H1 (cell line): ENCODE measurements around the gene PSMC4. TPM values are rescaled to one million over a fixed set of nuclear protein-coding genes. Genes with fewer than 3 reads are reported as not detected.

ENCODE experiments used
- CTCF ChIA-PET: fragments of 300-600 bp; sonication (Branson Sonifier 250); formaldehyde crosslinking; loops from one replicate; lab custom pipeline; 2021; ENCODE audit not compliant: partially characterized antibody; lab: Charles Lee
- POLR2A ChIA-PET: fragments of 300-600 bp; sonication (Branson Sonifier 250); formaldehyde crosslinking; loops from one replicate; lab custom pipeline; 2021; ENCODE audit warnings: inconsistent platforms; ENCODE audit not compliant: partially characterized antibody; lab: Charles Lee
- DNase-seq, 2 experiments: peaks; one replicate each; pipeline versions ENCODE4 v3.0.0 to v3.0.0-alpha.2; 2010 to 2022; ENCODE audit warnings: low spot score in 2 of 2, low read depth in 1 of 2, mixed read lengths in 1 of 2
- FAIRE-seq: peaks from 2 replicates; lab custom pipeline; 2011; peaks lifted over from hg19 to GRCh38; lab: Jason Lieb, UNC
- H2AFZ ChIP-seq: 2 replicates; pipeline ENCODE4 v1.8.1; 2012; ENCODE audit warnings: low read length, inconsistent platforms
- H2AK5ac ChIP-seq: 2 replicates; pipeline ENCODE4 v1.6.1; 2013; ENCODE audit warnings: low read depth, low read length
- H2BK120ac ChIP-seq: replicated peaks from 2 replicates; pipeline ENCODE3; 2013; ENCODE audit warnings: low read depth, low read length, inconsistent platforms
- H2BK12ac ChIP-seq: 2 replicates; pipeline ENCODE4 v1.6.1; 2013; ENCODE audit warnings: low read depth, low read length
- H2BK15ac ChIP-seq: 2 replicates; pipeline ENCODE4 v1.6.1; 2013; ENCODE audit warnings: low read length
- H2BK20ac ChIP-seq: 2 replicates; pipeline ENCODE4 v1.6.1; 2013; ENCODE audit warnings: low read length
- H2BK5ac ChIP-seq: 2 replicates; pipeline ENCODE4 v1.6.1; 2013; ENCODE audit warnings: low read depth, low read length
- H3K14ac ChIP-seq: 2 replicates; pipeline ENCODE4 v1.6.1; 2013; ENCODE audit warnings: inconsistent platforms; ENCODE audit not compliant: insufficient read length
- H3K18ac ChIP-seq: 2 replicates; pipeline ENCODE4 v1.6.1; 2013; ENCODE audit warnings: low read length; ENCODE audit errors: extremely low read depth
- H3K23ac ChIP-seq: 2 replicates; pipeline ENCODE4 v1.6.1; 2013; ENCODE audit warnings: inconsistent platforms; ENCODE audit not compliant: insufficient read length
- H3K23me2 ChIP-seq: 2 replicates; pipeline ENCODE4 v1.6.1; 2013; ENCODE audit warnings: low read depth, low read length
- H3K27ac ChIP-seq: 2 replicates; pipeline ENCODE4 v1.6.1; 2011; ENCODE audit warnings: low read depth, low read length, inconsistent platforms
- H3K27me3 ChIP-seq, 4 experiments: replicated peaks in 1 of 4; 1 replicate in 1 of 4; 2 replicates in 3 of 4; pipeline versions ENCODE4 v1.6.1 to v1.8.1; 2011 to 2013; ENCODE audit warnings: low read length in 3 of 4, mild to moderate bottlenecking in 3 of 4, inconsistent platforms in 2 of 4, mixed read lengths in 2 of 4, moderate library complexity in 1 of 4; ENCODE audit not compliant: control insufficient read depth in 3 of 4, insufficient read depth in 3 of 4; ENCODE audit errors: extremely low read depth in 1 of 4
- H3K36me3 ChIP-seq, 4 experiments: 2 replicates each; pipeline versions ENCODE4 v1.6.1 to v1.8.1; 2011 to 2013; ENCODE audit warnings: mild to moderate bottlenecking in 4 of 4, low read length in 3 of 4, moderate library complexity in 2 of 4, control low read depth in 1 of 4, inconsistent platforms in 1 of 4; ENCODE audit not compliant: insufficient read depth in 4 of 4, control insufficient read depth in 2 of 4
- H3K4ac ChIP-seq: replicated peaks from 2 replicates; pipeline ENCODE3; 2013; ENCODE audit warnings: low read length, low read depth, mixed read lengths, inconsistent platforms; ENCODE audit not compliant: insufficient read length
- H3K4me1 ChIP-seq, 4 experiments: replicated peaks in 1 of 4; 1 replicate in 1 of 4; 2 replicates in 3 of 4; pipeline versions ENCODE4 v1.6.1 to v1.8.1; 2011 to 2013; ENCODE audit warnings: low read length in 3 of 4, inconsistent platforms in 2 of 4, mixed read lengths in 1 of 4; ENCODE audit not compliant: insufficient read depth in 4 of 4, control insufficient read depth in 3 of 4
- H3K4me2 ChIP-seq, 2 experiments: 2 replicates each; pipeline versions ENCODE4 v1.6.1 to v1.8.1; 2011 to 2013; ENCODE audit warnings: low read depth in 2 of 2, low read length in 2 of 2, control low read depth in 1 of 2, inconsistent platforms in 1 of 2, mild to moderate bottlenecking in 1 of 2; ENCODE audit not compliant: insufficient read depth in 1 of 2
- H3K4me3 ChIP-seq, 4 experiments: fragments of 200-600, 300-600 bp in 1 of 4; sonication (generic), shearing (Covaris generic), sonication (Bioruptor Twin) in 1 of 4; 2 replicates each; pipeline versions ENCODE4 v1.5.1 to v1.8.1; 2011 to 2016; ENCODE audit warnings: low read length in 4 of 4, low read depth in 3 of 4, control low read depth in 2 of 4, inconsistent platforms in 2 of 4, mild to moderate bottlenecking in 2 of 4, mixed read lengths in 1 of 4, moderate library complexity in 1 of 4; ENCODE audit not compliant: insufficient read depth in 2 of 4; ENCODE audit errors: extremely low read depth in 1 of 4
- H3K56ac ChIP-seq: replicated peaks from 2 replicates; pipeline ENCODE3; 2013; ENCODE audit warnings: low read depth, mild to moderate bottlenecking, mixed read lengths, low read length, inconsistent platforms; ENCODE audit not compliant: insufficient read length
- H3K79me1 ChIP-seq: 2 replicates; pipeline ENCODE4 v1.6.1; 2013; ENCODE audit warnings: low read depth, low read length, control low read depth
- H3K79me2 ChIP-seq, 2 experiments: 2 replicates each; pipeline versions ENCODE4 v1.6.1 to v1.8.1; 2012 to 2013; ENCODE audit warnings: low read length in 2 of 2, mild to moderate bottlenecking in 2 of 2, inconsistent platforms in 1 of 2; ENCODE audit not compliant: insufficient read depth in 2 of 2, control insufficient read depth in 1 of 2
- H3K9ac ChIP-seq, 4 experiments: replicated peaks in 1 of 4; 1 replicate in 1 of 4; 2 replicates in 3 of 4; pipeline versions ENCODE4 v1.6.1 to v1.8.1; 2011 to 2013; ENCODE audit warnings: low read depth in 3 of 4, low read length in 3 of 4, control low read depth in 2 of 4, mild to moderate bottlenecking in 2 of 4, moderate library complexity in 2 of 4, inconsistent platforms in 1 of 4; ENCODE audit errors: extremely low read depth in 1 of 4
- H3K9me3 ChIP-seq, 2 experiments: 2 replicates each; pipeline versions ENCODE4 v1.6.1 to v1.8.1; 2012 to 2013; ENCODE audit warnings: mild to moderate bottlenecking in 2 of 2, moderate library complexity in 2 of 2, control low read depth in 1 of 2, inconsistent platforms in 1 of 2, low read depth in 1 of 2, low read length in 1 of 2, mixed read lengths in 1 of 2; ENCODE audit not compliant: insufficient read depth in 2 of 2
- H4K20me1 ChIP-seq, 2 experiments: replicated peaks in 1 of 2; 2 replicates each; pipeline versions ENCODE3 to v1.8.1; 2011 to 2013; ENCODE audit warnings: inconsistent platforms in 2 of 2, low read length in 2 of 2, mild to moderate bottlenecking in 1 of 2; ENCODE audit not compliant: insufficient read depth in 2 of 2, control insufficient read depth in 1 of 2
- H4K5ac ChIP-seq: 2 replicates; pipeline ENCODE4 v1.6.1; 2013; ENCODE audit warnings: low read length, low read depth, mixed read lengths, inconsistent platforms; ENCODE audit not compliant: insufficient read length
- H4K8ac ChIP-seq: 2 replicates; pipeline ENCODE4 v1.8.0; 2013; ENCODE audit warnings: mild to moderate bottlenecking, moderate library complexity, low read length, inconsistent platforms; ENCODE audit not compliant: insufficient read depth; ENCODE audit errors: extremely low read depth
- H4K91ac ChIP-seq: replicated peaks from 2 replicates; pipeline ENCODE3; 2013; ENCODE audit warnings: low read length, mixed read lengths, inconsistent platforms; ENCODE audit not compliant: insufficient read length
- ATF3 ChIP-seq: IDR thresholded peaks from 2 replicates; pipeline ENCODE4 v1.6.1; 2011; ENCODE audit warnings: low read depth, mild to moderate bottlenecking, low read length; ENCODE audit not compliant: insufficient read depth
- BRCA1 ChIP-seq: IDR thresholded peaks from 2 replicates; pipeline ENCODE4 v1.6.1; 2012; ENCODE audit warnings: low read depth, low read length, improper control_type of control experiment
- CTCF ChIP-seq, 3 experiments: IDR thresholded peaks; 1 replicate in 2 of 3; 2 replicates in 1 of 3; pipeline versions ENCODE4 v1.5.1 to v1.6.1; 2011; ENCODE audit warnings: low read length in 3 of 3, mild to moderate bottlenecking in 3 of 3, inconsistent platforms in 2 of 3, low read depth in 1 of 3, moderate library complexity in 1 of 3; ENCODE audit not compliant: insufficient read depth in 1 of 3; ENCODE audit errors: control extremely low read depth in 1 of 3
- EGR1 ChIP-seq: IDR thresholded peaks from 2 replicates; pipeline ENCODE4 v1.6.1; 2011; ENCODE audit warnings: low read depth, low read length, borderline replicate concordance
- JUN ChIP-seq: IDR thresholded peaks from 2 replicates; pipeline ENCODE4 v1.6.1; 2011; ENCODE audit warnings: low read depth, mild to moderate bottlenecking, improper control_type of control experiment, low read length
- PHF8 ChIP-seq: fragments of 200-600 bp; sonication (generic); conservative IDR thresholded peaks from 2 replicates; pipeline ENCODE4 v1.7.1; 2012; ENCODE audit warnings: low read depth, mild to moderate bottlenecking, inconsistent platforms, low read length, moderate library complexity
- POLR2A ChIP-seq, 2 experiments: IDR thresholded peaks; 1 replicate in 1 of 2; 2 replicates in 1 of 2; pipeline ENCODE4 v1.6.1; 2011; ENCODE audit warnings: low read depth in 2 of 2, low read length in 2 of 2, mild to moderate bottlenecking in 2 of 2; ENCODE audit errors: control extremely low read depth in 1 of 2
- POU5F1 ChIP-seq: IDR thresholded peaks from 2 replicates; pipeline ENCODE4 v1.6.1; 2011; ENCODE audit warnings: low read depth, mild to moderate bottlenecking, low read length, moderate library complexity
- RBBP5 ChIP-seq: IDR thresholded peaks from 2 replicates; pipeline ENCODE4 v1.7.1; 2012; ENCODE audit warnings: low read depth, mild to moderate bottlenecking, inconsistent platforms, low read length, moderate library complexity, borderline replicate concordance
- RXRA ChIP-seq: IDR thresholded peaks from 2 replicates; pipeline ENCODE4 v1.6.1; 2011; ENCODE audit warnings: low read depth, mild to moderate bottlenecking, low read length, moderate library complexity; ENCODE audit not compliant: insufficient read depth
- SIX5 ChIP-seq: IDR thresholded peaks from 2 replicates; pipeline ENCODE4 v1.6.1; 2011; ENCODE audit warnings: mild to moderate bottlenecking, low read depth, low read length
- TCF12 ChIP-seq: IDR thresholded peaks from 2 replicates; pipeline ENCODE4 v1.6.1; 2011; ENCODE audit warnings: low read depth, mild to moderate bottlenecking, low read length
- WGBS, 2 experiments: shearing (Covaris generic) in 1 of 2; methylation state at CpG; one replicate each; pipeline versions ENCODE4 v1.1.6 to v1.1.7; 2013 to 2015; ENCODE audit warnings: low lambda C conversion rate in 2 of 2, mixed read lengths in 2 of 2, inconsistent platforms in 1 of 2, low coverage in 1 of 2, missing lambda C conversion rate in 1 of 2; ENCODE audit not compliant: insufficient replicate concordance in 2 of 2, insufficient coverage in 1 of 2, insufficient read length in 1 of 2; ENCODE audit errors: extremely low coverage in 1 of 2, missing lambda C conversion rate in 1 of 2; 5-methylcytosine and 5-hydroxymethylcytosine counted together
- polyA plus RNA-seq, 7 experiments: library from polyadenylated mRNA; depleted of rRNA in 3 of 7; stranded (reverse) in 5 of 7; unstranded in 2 of 7; fragments of >200 nt in 5 of 7; fragments of 200-250 nt in 2 of 7; gene quantifications; 1 replicate in 5 of 7; 2 replicates in 1 of 7; 4 replicates in 1 of 7; pipeline versions ENCODE4 v1.2.1 to v1.2.3, GENCODE V29; 2011 to 2013; ENCODE audit warnings: missing spikeins in 2 of 7, mixed read lengths in 2 of 7
- total RNA-seq: library from RNA; stranded (reverse); fragmentation: NEBNext Ultra II Directional; extraction: Animal tissue kit (Norgen Biotek cat#: 25700); gene quantifications from 2 replicates; pipeline ENCODE4 v1.2.1, GENCODE V29; 2021

PSMC4 gene
- total and polyA plus RNA-seq, 2 of the 8 experiments (the other 6 are each of a cell fraction or from before 2014, with no cell fraction given): 116 to 126 TPM

GRCh38 chr19:40023969-40024368 lies 53.0 kb downstream of the PSMC4 start:
- H3K4me3 ChIP-seq: no peak overlapping the region
- CTCF ChIA-PET: no interaction called here
- 92% methylated on average over 3 of the region's 3 CpGs; no CpG with 5 or more reads in 1 of the 2 experiments for WGBS, 2 experiments
- H3K27ac ChIP-seq: no peak overlapping the region
- H2AK5ac ChIP-seq: no peak overlapping the region
- no peaks in the 10 kb centered on the region for H3K23me2 ChIP-seq
- H3K9me3 ChIP-seq: peaks cover 49 to 54% of the 10 kb centered on the region in 2 experiments
- no peak overlapping the region for H4K91ac ChIP-seq
- H3K4ac ChIP-seq: no peak overlapping the region
- H4K8ac ChIP-seq: no peak overlapping the region
- no peak overlapping the region for H3K23ac ChIP-seq
- no peak overlapping the region for H3K18ac ChIP-seq
- no peak overlapping the region for H3K4me2 ChIP-seq
- no peak overlapping the region for H2AFZ ChIP-seq
- H2BK15ac ChIP-seq: no peak overlapping the region
- no peaks in the 10 kb centered on the region for H3K79me1 ChIP-seq
- H3K14ac ChIP-seq: no peak overlapping the region
- no peak overlapping the region for H2BK20ac ChIP-seq
- peaks cover 0 to 1% (median 0%) of the 10 kb centered on the region in 4 experiments; a peak in 1 of 7 replicates for H3K27me3 ChIP-seq
- no peak overlapping the region for H4K5ac ChIP-seq
- no peaks in the 10 kb centered on the region for H3K4me1 ChIP-seq
- no peak overlapping the region for H3K9ac ChIP-seq
- no peak overlapping the region for H2BK12ac ChIP-seq
- DNase-seq: no peak
- no peak overlapping the region for H3K56ac ChIP-seq
- POLR2A ChIA-PET: no interaction called here
- H3K79me2 ChIP-seq: no peaks in the 10 kb centered on the region
- FAIRE-seq: no peak
- H2BK120ac ChIP-seq: no peak overlapping the region
- H3K36me3 ChIP-seq: no peaks in the 10 kb centered on the region; a peak in 1 of 8 replicates
- H2BK5ac ChIP-seq: no peak overlapping the region
- no peaks in the 10 kb centered on the region for H4K20me1 ChIP-seq
- TF ChIP-seq EGR1: no peak
- no peak for TF ChIP-seq BRCA1
- TF ChIP-seq SIX5: no peak
- no peak for TF ChIP-seq JUN
- no peak for TF ChIP-seq RXRA
- TF ChIP-seq RBBP5: no peak
- no peak for TF ChIP-seq ATF3
- TF ChIP-seq TCF12: no peak
- no peak for TF ChIP-seq CTCF (IDR thresholded peaks at IDR 0.05; ENCODE audit: control extremely low read depth in 1 of 3, insufficient read depth in 1 of 3, low read depth in 1 of 3, low read length in 3 of 3)
- no peak for TF ChIP-seq PHF8
- TF ChIP-seq POU5F1: no peak
- TF ChIP-seq POLR2A (IDR thresholded peaks at IDR 0.05; ENCODE audit: control extremely low read depth in 1 of 2, low read depth in 2 of 2, low read length in 2 of 2): no peak
